GM21360 (cell line): ENCODE data around the gene PTGER3.

Experiments used
- ATAC-seq: cut with Tn5 transposase; IDR thresholded peaks from one replicate; pipeline ENCODE4 v1.9.1; 2021; ENCODE audit warnings: mild to moderate bottlenecking, moderate library complexity; ENCODE audit not compliant: unreplicated experiment

The PTGER3 gene

GRCh38 chr1:71053146-71053545 lies 5.5 kb upstream of the PTGER3 start:
- no peak for ATAC-seq

- ATAC-seq = peak; percentile 58
Measured at GRCh38 chr1:71049951-71050598, 2.5 kb upstream of the PTGER3 start.

- no peak for ATAC-seq
Measured at GRCh38 chr1:71046891-71047634, 553 bp downstream of the PTGER3 start.

- ATAC-seq = no peak
Measured at GRCh38 chr1:71045463-71046028, 2.1 kb downstream of the PTGER3 start.

- no peak for ATAC-seq
Measured at GRCh38 chr1:71044833-71045232, 2.8 kb downstream of the PTGER3 start.

GRCh38 chr1:71043065-71043464 lies 4.6 kb downstream of the PTGER3 start:
- no peak for ATAC-seq

- ATAC-seq = no peak
Measured at GRCh38 chr1:71041806-71042205, 5.8 kb downstream of the PTGER3 start.

GRCh38 chr1:71039661-71040262 lies 7.9 kb downstream of the PTGER3 start:
- ATAC-seq = no peak

GRCh38 chr1:71038942-71039341 lies 8.7 kb downstream of the PTGER3 start:
- ATAC-seq = no peak

GRCh38 chr1:71037829-71038620 lies 9.6 kb downstream of the PTGER3 start:
- no peak for ATAC-seq

GRCh38 chr1:71037066-71037465 lies 10.6 kb downstream of the PTGER3 start:
- no peak for ATAC-seq

GRCh38 chr1:71033136-71033535 lies 14.5 kb downstream of the PTGER3 start:
- no peak for ATAC-seq

GRCh38 chr1:71031426-71031825 lies 16.2 kb downstream of the PTGER3 start:
- ATAC-seq = no peak

GRCh38 chr1:71030026-71030425 lies 17.6 kb downstream of the PTGER3 start:
- ATAC-seq = no peak

GRCh38 chr1:71028981-71029380 lies 18.6 kb downstream of the PTGER3 start:
- ATAC-seq = no peak

GRCh38 chr1:71027991-71028390 lies 19.6 kb downstream of the PTGER3 start:
- no peak for ATAC-seq

GRCh38 chr1:71026093-71026492 lies 21.5 kb downstream of the PTGER3 start:
- ATAC-seq = no peak

GRCh38 chr1:71023515-71023914 lies 24.1 kb downstream of the PTGER3 start:
- no peak for ATAC-seq

GRCh38 chr1:71019233-71019969 lies 28.2 kb downstream of the PTGER3 start:
- ATAC-seq = no peak

GRCh38 chr1:71018791-71019190 lies 28.8 kb downstream of the PTGER3 start:
- no peak for ATAC-seq
